Measurements from ENCODE around the gene PCDH15.

The PCDH15 gene

DNA sequence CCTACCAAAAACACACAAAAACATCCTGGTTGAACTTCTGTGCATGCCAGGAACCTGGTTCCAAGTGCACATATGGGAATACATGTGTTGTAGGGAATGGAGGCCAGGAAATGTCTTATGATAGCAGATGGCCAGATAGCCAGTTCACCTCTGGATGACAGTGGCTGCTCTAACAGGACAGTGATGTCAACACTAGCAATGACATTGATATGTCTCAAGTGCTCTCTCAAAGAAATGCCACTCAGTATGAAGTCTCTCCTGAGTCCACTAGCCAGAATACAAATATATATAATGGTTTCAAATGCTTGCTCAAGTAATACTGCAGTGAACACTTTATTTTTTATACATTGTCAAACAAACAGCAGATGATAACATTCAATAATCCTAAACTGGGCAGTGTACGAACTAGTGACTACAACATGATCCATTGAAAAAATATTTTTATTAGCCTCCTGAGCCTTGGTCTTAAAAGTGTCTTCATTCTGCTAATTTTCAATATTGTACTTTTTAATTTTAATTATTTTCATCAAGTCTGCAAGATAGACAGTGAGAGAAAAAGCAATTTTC is 26.0 kb upstream of the PCDH15 start:
- TF ChIP-seq, protein P1, sequence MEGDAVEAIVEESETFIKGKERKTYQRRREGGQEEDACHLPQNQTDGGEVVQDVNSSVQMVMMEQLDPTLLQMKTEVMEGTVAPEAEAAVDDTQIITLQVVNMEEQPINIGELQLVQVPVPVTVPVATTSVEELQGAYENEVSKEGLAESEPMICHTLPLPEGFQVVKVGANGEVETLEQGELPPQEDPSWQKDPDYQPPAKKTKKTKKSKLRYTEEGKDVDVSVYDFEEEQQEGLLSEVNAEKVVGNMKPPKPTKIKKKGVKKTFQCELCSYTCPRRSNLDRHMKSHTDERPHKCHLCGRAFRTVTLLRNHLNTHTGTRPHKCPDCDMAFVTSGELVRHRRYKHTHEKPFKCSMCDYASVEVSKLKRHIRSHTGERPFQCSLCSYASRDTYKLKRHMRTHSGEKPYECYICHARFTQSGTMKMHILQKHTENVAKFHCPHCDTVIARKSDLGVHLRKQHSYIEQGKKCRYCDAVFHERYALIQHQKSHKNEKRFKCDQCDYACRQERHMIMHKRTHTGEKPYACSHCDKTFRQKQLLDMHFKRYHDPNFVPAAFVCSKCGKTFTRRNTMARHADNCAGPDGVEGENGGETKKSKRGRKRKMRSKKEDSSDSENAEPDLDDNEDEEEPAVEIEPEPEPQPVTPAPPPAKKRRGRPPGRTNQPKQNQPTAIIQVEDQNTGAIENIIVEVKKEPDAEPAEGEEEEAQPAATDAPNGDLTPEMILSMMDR (IDR thresholded peaks at IDR 0.05): no peak
- H3K4me1 ChIP-seq (ENCODE audit: control insufficient read depth in 1 of 2, insufficient read depth in 1 of 2, low read depth in 1 of 2, low read length in 1 of 2): no peaks in the 10 kb centered on the region
- no peaks in the 10 kb centered on the region for H3K27me3 ChIP-seq
- H3K9me3 ChIP-seq: no peaks in the 10 kb centered on the region
- H3K36me3 ChIP-seq: no peaks in the 10 kb centered on the region
- no peak overlapping the region for H3K27ac ChIP-seq
- no peak overlapping the region for H3K4me3 ChIP-seq (ENCODE audit: low read depth in 1 of 2, low read length in 1 of 2)

DNA sequence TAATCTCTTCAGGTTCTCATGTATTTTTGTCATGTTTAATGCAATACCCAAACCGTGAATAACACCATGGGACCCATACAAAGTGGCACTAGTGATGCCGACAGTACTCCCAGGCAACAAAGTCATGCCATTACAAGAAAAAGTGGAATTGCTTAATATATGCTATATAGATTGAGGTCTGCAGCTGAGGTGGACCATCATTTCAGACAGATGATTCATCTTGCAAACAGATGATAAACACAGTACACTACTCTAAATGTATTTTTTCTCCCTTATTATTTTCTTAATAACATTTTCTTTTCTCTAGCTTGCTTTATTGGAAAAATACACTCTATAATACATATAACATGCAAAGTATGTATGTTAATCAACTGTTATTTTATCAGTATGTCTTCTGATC is 14.6 kb upstream of the PCDH15 start:
- Histone ChIP-seq H3K9me3 (no peaks in the 10 kb centered on the region), H3K36me3 (no peaks in the 10 kb centered on the region), H3K27me3 (no peaks in the 10 kb centered on the region), H3K4me3 (ENCODE audit: low read depth in 1 of 2, low read length in 1 of 2) (no peak overlapping the region), H3K4me1 (ENCODE audit: control insufficient read depth in 1 of 2, insufficient read depth in 1 of 2, low read depth in 1 of 2, low read length in 1 of 2) (no peaks in the 10 kb centered on the region), H3K27ac (no peak overlapping the region)
- TF ChIP-seq, protein P1 (IDR thresholded peaks at IDR 0.05): no peak

DNA sequence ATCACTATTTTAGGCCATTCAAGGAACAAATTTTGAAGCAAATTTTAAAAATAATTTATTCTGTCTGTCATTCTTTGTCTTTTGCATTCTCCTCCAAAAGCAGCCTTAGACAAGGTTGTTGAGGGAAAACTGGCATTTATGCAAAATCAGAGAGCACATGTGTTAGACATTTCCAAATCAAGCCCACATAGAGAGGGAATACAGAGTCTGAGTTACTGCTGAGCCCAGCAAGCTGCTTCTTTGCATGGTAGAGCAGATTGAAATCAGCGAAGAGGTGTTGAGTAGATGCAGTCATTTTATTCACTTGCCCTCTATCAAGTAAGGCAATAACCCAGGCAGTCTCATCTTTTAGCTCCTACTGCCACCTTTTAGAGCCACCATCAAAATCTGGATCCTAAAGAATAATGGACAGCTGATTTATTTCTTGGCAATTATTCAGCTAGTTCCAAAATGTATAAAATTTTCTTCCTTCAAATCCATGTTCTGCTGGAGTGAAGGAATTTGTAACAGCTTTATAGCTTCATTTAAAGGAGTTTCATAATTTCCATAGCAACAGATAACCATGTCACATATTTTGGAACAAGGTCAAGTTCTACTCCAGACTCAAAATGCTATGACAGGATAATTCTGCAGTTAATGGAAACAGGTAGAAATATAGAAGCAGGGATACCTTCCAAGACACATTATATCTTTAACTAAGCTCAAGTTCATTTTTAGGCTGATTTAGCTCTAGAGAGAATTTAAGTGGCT is 7.3 kb upstream of the PCDH15 start:
- H3K27me3 ChIP-seq: no peaks in the 10 kb centered on the region
- no peak overlapping the region for H3K27ac ChIP-seq
- TF ChIP-seq, protein P1 (IDR thresholded peaks at IDR 0.05): no peak
- no peak overlapping the region for H3K4me3 ChIP-seq (ENCODE audit: low read depth in 1 of 2, low read length in 1 of 2)
- no peaks in the 10 kb centered on the region for H3K4me1 ChIP-seq (ENCODE audit: control insufficient read depth in 1 of 2, insufficient read depth in 1 of 2, low read depth in 1 of 2, low read length in 1 of 2)
- no peaks in the 10 kb centered on the region for H3K9me3 ChIP-seq
- no peaks in the 10 kb centered on the region for H3K36me3 ChIP-seq

DNA sequence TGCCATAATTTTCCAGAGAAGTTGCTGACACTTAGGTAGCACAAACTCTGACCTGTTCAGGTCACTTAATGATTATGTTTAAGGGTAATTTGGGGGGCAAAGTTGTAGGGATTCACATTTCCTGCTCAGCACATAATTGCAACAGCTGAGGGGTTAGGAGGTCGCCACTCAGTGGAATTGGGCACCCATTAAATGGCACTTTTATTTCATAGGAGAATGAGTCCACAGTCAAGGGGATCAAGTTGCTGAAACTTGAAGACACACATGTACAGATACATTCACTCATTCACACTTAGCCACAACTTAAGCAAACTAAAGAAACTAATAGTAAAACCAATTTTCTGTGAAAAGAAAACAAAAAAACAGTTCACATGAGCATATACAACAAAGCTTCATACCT is 1.5 kb downstream of the PCDH15 start:
- TF ChIP-seq, protein P1 (IDR thresholded peaks at IDR 0.05): no peak
- Histone ChIP-seq H3K4me1 (ENCODE audit: control insufficient read depth in 1 of 2, insufficient read depth in 1 of 2, low read depth in 1 of 2, low read length in 1 of 2) (no peaks in the 10 kb centered on the region), H3K36me3 (no peaks in the 10 kb centered on the region), H3K27me3 (no peaks in the 10 kb centered on the region), H3K4me3 (ENCODE audit: low read depth in 1 of 2, low read length in 1 of 2) (no peak overlapping the region), H3K9me3 (no peaks in the 10 kb centered on the region), H3K27ac (no peak overlapping the region)

DNA sequence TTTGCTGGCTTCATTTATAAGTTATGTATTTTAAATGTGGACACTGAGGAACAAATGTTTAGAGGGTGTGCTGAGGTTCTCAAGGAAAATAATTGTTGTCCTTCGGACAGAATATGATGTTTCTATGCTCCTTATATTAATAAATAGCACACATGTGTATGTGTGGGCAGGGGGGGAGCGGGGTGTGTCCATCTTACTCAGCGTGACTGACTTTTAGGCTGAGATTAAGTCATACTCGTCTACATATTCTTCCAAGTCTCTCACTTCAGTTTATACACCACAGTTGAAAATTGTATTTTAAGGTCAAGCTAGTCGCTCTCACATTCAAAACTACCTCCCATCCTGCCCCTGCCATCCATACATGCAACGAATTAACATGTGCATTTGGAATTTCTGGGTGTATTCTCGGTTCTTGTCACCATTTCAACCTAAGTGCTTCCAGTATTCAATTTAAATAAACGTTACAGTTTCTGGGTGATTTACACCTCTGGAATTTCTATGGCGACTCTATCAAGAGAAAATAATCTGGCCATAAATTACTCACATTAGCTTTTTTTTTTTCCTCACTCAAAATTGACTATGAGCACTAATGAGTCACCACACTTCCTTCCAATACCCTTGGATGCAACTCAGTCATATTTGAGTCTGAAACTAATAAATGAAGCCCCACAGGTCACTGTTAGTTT is 3.3 kb downstream of the PCDH15 start:
- TF ChIP-seq, protein P1 (IDR thresholded peaks at IDR 0.05): no peak
- Histone ChIP-seq H3K9me3 (no peaks in the 10 kb centered on the region), H3K27me3 (no peaks in the 10 kb centered on the region), H3K27ac (no peak overlapping the region), H3K4me1 (ENCODE audit: control insufficient read depth in 1 of 2, insufficient read depth in 1 of 2, low read depth in 1 of 2, low read length in 1 of 2) (no peaks in the 10 kb centered on the region), H3K4me3 (ENCODE audit: low read depth in 1 of 2, low read length in 1 of 2) (no peak overlapping the region), H3K36me3 (no peaks in the 10 kb centered on the region)

Data from neutrophil (primary cell).